Measurements from ENCODE around the gene SEPTIN8. TPM values are rescaled to one million over a fixed set of nuclear protein-coding genes. Genes with fewer than 3 reads are reported as not detected.

SEPTIN8 gene
- total and polyA plus RNA-seq, 2 donors (not counting 3 experiments of a cell fraction or from before 2014, with no cell fraction given): 56.6 to 82.1 TPM

- FAIRE-seq (no peak), DNase-seq (ENCODE audit: low read depth, low spot score) (no peak)
- no peak for TF ChIP-seq MAX (IDR thresholded peaks at IDR 0.05; ENCODE audit: insufficient read depth, insufficient read length)
- no peak for TF ChIP-seq GATA2 (IDR thresholded peaks at IDR 0.05; ENCODE audit: insufficient read depth, insufficient read length, low read depth, low read length)
- TF ChIP-seq EZH2 (IDR thresholded peaks at IDR 0.05; ENCODE audit: borderline replicate concordance, low read depth, low read length, severe bottlenecking): no peak
- no peak for TF ChIP-seq POLR2AphosphoS5 (IDR thresholded peaks at IDR 0.05; ENCODE audit: insufficient read depth, low read depth, low read length)
- no peak for TF ChIP-seq CTCF (IDR thresholded peaks at IDR 0.05; ENCODE audit: extremely low read depth in 1 of 2, insufficient read depth in 1 of 2, low read depth in 1 of 2, low read length in 2 of 2)
- no peak for TF ChIP-seq JUN (IDR thresholded peaks at IDR 0.05; ENCODE audit: borderline replicate concordance, insufficient read depth, insufficient read length, low read depth)
- TF ChIP-seq FOS (IDR thresholded peaks at IDR 0.05; ENCODE audit: borderline replicate concordance, insufficient read depth, low read length): no peak
- no peak for TF ChIP-seq POLR2A (IDR thresholded peaks at IDR 0.05; ENCODE audit: low read depth, low read length)
- TF ChIP-seq MYC (IDR thresholded peaks at IDR 0.05; ENCODE audit: low read depth, low read length): no peak
- H3K79me2 ChIP-seq (ENCODE audit: control insufficient read depth, insufficient read depth, low read length): peaks cover 2% of the 10 kb centered on the region
- no peaks in the 10 kb centered on the region for H3K9me3 ChIP-seq (replicated peaks; ENCODE audit: control insufficient read depth, insufficient read depth, low read length)
- H3K4me1 ChIP-seq (ENCODE audit: control insufficient read depth, extremely low read depth, insufficient read depth, low read length): peaks cover 2% of the 10 kb centered on the region
- H3K27me3 ChIP-seq (ENCODE audit: control insufficient read depth in 2 of 2, insufficient read depth in 2 of 2, low read length in 2 of 2): no peaks in the 10 kb centered on the region
- no peaks in the 10 kb centered on the region for H3K9me1 ChIP-seq (replicated peaks; ENCODE audit: control insufficient read depth, extremely low read depth, insufficient read depth, low read length)
- H3K4me3 ChIP-seq (replicated peaks in 1 of 3; ENCODE audit: insufficient read depth in 1 of 3, low read depth in 1 of 3, low read length in 3 of 3): no peak overlapping the region
- H2AFZ ChIP-seq (ENCODE audit: low read depth, low read length): no peak overlapping the region
- peaks cover 9 to 35% of the 10 kb centered on the region in 2 experiments for H3K36me3 ChIP-seq (ENCODE audit: control insufficient read depth in 2 of 2, extremely low read depth in 1 of 2, insufficient read depth in 2 of 2, low read length in 2 of 2)
- no peak overlapping the region for H3K9ac ChIP-seq (replicated peaks; ENCODE audit: extremely low read depth, insufficient read depth, low read length)
- ChIA-PET CTCF (interaction anchor here (0.9 to 1.4 kb wide), 2 partner anchors 12 to 58 kb away, joined by 3 to 6 read pairs; no protein-coding TSS in a partner anchor), POLR2A (no interaction called here)
- BruUV-seq (replicated peaks): no TSS peak
- no peak overlapping the region for H3K4me2 ChIP-seq (ENCODE audit: insufficient read depth, low read length)
- intact Hi-C loops (cut with micrococcal nuclease): no loop called here
- H4K20me1 ChIP-seq (replicated peaks; ENCODE audit: control insufficient read depth, extremely low read depth, insufficient read depth, low read length): no peaks in the 10 kb centered on the region
- no peak overlapping the region for H3K27ac ChIP-seq (ENCODE audit: insufficient read depth, low read depth, low read length)
- dilution Hi-C loops (cut with MboI; ENCODE audit: extremely low pct_ligation_motif_present, low sequenced_read_pairs): no loop called here
Observed at GRCh38 chr5:132762246-132763000, 14.6 kb downstream of the SEPTIN8 start.

Data from endothelial cell of umbilical vein (primary cell).